ENCODE measurements around the gene TICAM2.

Gene TICAM2

DNA sequence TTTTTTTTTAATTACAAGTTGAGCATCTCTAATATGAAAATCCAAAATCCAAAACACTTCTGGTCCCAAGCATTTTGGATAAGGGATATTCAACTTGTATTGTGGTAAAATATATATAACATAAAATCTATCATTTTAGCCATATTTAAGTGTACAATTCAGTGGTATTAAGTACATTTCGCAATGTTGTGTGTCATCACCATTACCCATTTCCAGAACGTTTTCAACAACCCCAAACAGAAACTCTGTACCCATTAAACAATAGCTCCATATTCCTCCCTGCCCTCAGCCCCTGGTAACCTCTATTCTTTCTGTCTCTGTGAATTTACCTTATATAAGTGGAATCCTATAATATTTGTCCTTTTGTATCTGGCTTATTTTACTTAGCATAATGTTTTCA is 24.9 kb downstream of the TICAM2 start:
- H3K4me1 ChIP-seq (ENCODE audit: low read length): 0 out of 2 replicates have a peak, but pooled peaks cover 3% of the 10 kb centered on the region
- H2AFZ ChIP-seq (ENCODE audit: low read length): no peak overlapping the region
- DNase-seq: no peak
- no peaks in the 10 kb centered on the region for H4K20me1 ChIP-seq (ENCODE audit: insufficient read depth, low read length)
- H3K27me3 ChIP-seq (replicated peaks; ENCODE audit: insufficient read depth, low read length): no peaks in the 10 kb centered on the region
- TF ChIP-seq EZH2 (optimal IDR thresholded peaks at IDR 0.05; ENCODE audit: low read depth, low read length): no peak
- no peak for TF ChIP-seq EZH2phosphoT487 (IDR thresholded peaks at IDR 0.05; ENCODE audit: low read length)
- TF ChIP-seq, protein P1, sequence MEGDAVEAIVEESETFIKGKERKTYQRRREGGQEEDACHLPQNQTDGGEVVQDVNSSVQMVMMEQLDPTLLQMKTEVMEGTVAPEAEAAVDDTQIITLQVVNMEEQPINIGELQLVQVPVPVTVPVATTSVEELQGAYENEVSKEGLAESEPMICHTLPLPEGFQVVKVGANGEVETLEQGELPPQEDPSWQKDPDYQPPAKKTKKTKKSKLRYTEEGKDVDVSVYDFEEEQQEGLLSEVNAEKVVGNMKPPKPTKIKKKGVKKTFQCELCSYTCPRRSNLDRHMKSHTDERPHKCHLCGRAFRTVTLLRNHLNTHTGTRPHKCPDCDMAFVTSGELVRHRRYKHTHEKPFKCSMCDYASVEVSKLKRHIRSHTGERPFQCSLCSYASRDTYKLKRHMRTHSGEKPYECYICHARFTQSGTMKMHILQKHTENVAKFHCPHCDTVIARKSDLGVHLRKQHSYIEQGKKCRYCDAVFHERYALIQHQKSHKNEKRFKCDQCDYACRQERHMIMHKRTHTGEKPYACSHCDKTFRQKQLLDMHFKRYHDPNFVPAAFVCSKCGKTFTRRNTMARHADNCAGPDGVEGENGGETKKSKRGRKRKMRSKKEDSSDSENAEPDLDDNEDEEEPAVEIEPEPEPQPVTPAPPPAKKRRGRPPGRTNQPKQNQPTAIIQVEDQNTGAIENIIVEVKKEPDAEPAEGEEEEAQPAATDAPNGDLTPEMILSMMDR (IDR thresholded peaks at IDR 0.05; ENCODE audit: low read length): no peak
- H3K4me3 ChIP-seq (ENCODE audit: low read length): no peak overlapping the region
- no peak overlapping the region for H3K27ac ChIP-seq (ENCODE audit: low read length)
- H3K9ac ChIP-seq (ENCODE audit: low read length): no peak overlapping the region
- H3K9me2 ChIP-seq (replicated peaks; ENCODE audit: insufficient read depth, low read length): no peaks in the 10 kb centered on the region
- no peak overlapping the region for H3K4me2 ChIP-seq (ENCODE audit: low read depth, low read length)
- no peaks in the 10 kb centered on the region for H3K36me3 ChIP-seq (replicated peaks; ENCODE audit: insufficient read depth, low read length)
- H3K9me3 ChIP-seq (replicated peaks; ENCODE audit: insufficient read depth, low read length): no peaks in the 10 kb centered on the region
- H3K79me2 ChIP-seq (ENCODE audit: low read length): no peaks in the 10 kb centered on the region
- H3F3A ChIP-seq (ENCODE audit: insufficient read depth, low read length): no peaks in the 10 kb centered on the region

DNA sequence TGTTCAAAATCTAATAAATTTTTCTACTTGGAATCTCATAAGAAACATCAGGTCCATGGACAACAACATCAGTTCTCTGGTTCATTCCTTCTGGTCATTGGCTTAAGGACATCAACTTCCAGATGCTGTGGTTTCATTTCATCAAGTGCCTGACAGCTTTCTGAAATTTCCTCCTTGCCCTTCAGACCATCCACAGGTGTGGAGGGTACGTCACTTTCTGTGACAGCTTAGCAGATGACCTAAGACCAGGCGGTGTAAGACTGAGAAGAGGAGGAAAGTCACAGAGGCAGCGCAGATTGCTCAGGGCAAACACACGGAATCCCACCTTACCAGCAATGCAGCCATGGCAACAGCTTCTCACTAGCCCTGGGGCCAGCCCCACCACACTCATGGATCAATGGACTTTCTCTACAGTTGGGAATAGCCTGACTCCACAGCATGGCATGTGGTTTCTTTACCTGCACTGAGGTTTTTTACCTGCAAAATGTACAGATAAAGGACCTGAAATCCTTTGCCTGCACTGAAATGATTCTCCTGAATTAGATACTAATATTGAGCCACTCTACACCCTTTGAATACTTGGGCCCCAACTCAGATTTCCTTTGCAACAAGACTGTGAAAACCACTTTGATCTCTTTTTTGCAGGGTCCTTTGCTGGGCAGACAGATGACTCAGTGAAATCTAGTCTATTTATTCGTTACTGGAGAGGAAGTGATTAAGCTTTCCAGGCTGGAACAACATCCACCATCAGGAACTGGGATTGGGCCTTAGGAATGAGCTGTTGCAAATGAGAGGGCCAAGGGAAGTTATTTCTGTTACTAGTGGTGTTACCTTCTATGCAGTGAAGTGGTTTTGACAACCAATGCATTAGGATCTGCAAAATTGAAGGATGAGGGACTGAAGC is 26.9 kb downstream of the TICAM2 start:
- H3K4me1 ChIP-seq (ENCODE audit: low read length): 0 out of 2 replicates have a peak, but pooled peaks cover 3% of the 10 kb centered on the region
- H4K20me1 ChIP-seq (ENCODE audit: insufficient read depth, low read length): no peaks in the 10 kb centered on the region
- no peaks in the 10 kb centered on the region for H3K9me2 ChIP-seq (replicated peaks; ENCODE audit: insufficient read depth, low read length)
- H3K9ac ChIP-seq (ENCODE audit: low read length): no peak overlapping the region
- H3F3A ChIP-seq (ENCODE audit: insufficient read depth, low read length): no peaks in the 10 kb centered on the region
- H3K27me3 ChIP-seq (replicated peaks; ENCODE audit: insufficient read depth, low read length): no peaks in the 10 kb centered on the region
- DNase-seq: no peak
- TF ChIP-seq, protein P1 (IDR thresholded peaks at IDR 0.05; ENCODE audit: low read length): no peak
- TF ChIP-seq EZH2 (optimal IDR thresholded peaks at IDR 0.05; ENCODE audit: low read depth, low read length) (no peak), EZH2phosphoT487 (IDR thresholded peaks at IDR 0.05; ENCODE audit: low read length) (no peak)
- no peaks in the 10 kb centered on the region for H3K79me2 ChIP-seq (ENCODE audit: low read length)
- no peak overlapping the region for H2AFZ ChIP-seq (ENCODE audit: low read length)
- H3K9me3 ChIP-seq (replicated peaks; ENCODE audit: insufficient read depth, low read length): no peaks in the 10 kb centered on the region
- H3K36me3 ChIP-seq (replicated peaks; ENCODE audit: insufficient read depth, low read length): no peaks in the 10 kb centered on the region
- no peak overlapping the region for H3K27ac ChIP-seq (ENCODE audit: low read length)
- H3K4me2 ChIP-seq (ENCODE audit: low read depth, low read length): no peak overlapping the region
- H3K4me3 ChIP-seq (ENCODE audit: low read length): no peak overlapping the region

DNA sequence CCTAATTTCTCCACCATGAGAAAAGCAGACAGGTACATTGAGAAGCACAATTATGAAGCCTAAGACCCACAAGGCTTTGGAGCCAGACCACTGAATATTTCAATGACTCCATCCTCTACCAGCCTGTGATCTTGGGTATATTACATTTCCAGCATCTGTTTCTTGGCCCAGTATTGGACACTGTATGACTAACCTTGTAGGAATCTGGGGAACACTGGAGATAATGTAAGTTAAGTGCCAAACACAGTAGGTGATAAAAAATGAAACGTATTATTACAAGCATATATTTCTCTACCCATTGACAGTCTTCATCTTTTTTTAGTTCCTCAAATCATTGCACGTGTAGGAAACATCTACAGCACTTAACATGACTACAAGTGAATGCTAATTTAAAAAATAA is 29.1 kb downstream of the TICAM2 start:
- Histone ChIP-seq H3K27me3 (replicated peaks; ENCODE audit: insufficient read depth, low read length) (no peaks in the 10 kb centered on the region), H3K4me2 (ENCODE audit: low read depth, low read length) (no peak overlapping the region), H2AFZ (ENCODE audit: low read length) (no peak overlapping the region), H3K4me1 (ENCODE audit: low read length) (0 out of 2 replicates have a peak, but pooled peaks cover 3% of the 10 kb centered on the region), H3K9ac (ENCODE audit: low read length) (no peak overlapping the region), H3K27ac (ENCODE audit: low read length) (no peak overlapping the region), H3K9me3 (replicated peaks; ENCODE audit: insufficient read depth, low read length) (no peaks in the 10 kb centered on the region), H3K36me3 (replicated peaks; ENCODE audit: insufficient read depth, low read length) (no peaks in the 10 kb centered on the region), H3F3A (ENCODE audit: insufficient read depth, low read length) (no peaks in the 10 kb centered on the region), H3K4me3 (ENCODE audit: low read length) (no peak overlapping the region), H3K79me2 (ENCODE audit: low read length) (no peaks in the 10 kb centered on the region), H3K9me2 (replicated peaks; ENCODE audit: insufficient read depth, low read length) (no peaks in the 10 kb centered on the region), H4K20me1 (ENCODE audit: insufficient read depth, low read length) (no peaks in the 10 kb centered on the region)
- TF ChIP-seq, protein P1 (IDR thresholded peaks at IDR 0.05; ENCODE audit: low read length): no peak
- no peak for TF ChIP-seq EZH2phosphoT487 (IDR thresholded peaks at IDR 0.05; ENCODE audit: low read length)
- no peak for TF ChIP-seq EZH2 (optimal IDR thresholded peaks at IDR 0.05; ENCODE audit: low read depth, low read length)
- no peak for DNase-seq

All from MM.1S (cell line).